PFSK-1 (cell line): ENCODE results near the gene F12.

ENCODE experiments used
- FOXP2 ChIP-seq: optimal IDR thresholded peaks from 2 replicates; pipeline ENCODE3; 2011; ENCODE audit warnings: borderline replicate concordance, control low read depth, inconsistent platforms; ENCODE audit not compliant: insufficient read depth; ENCODE audit errors: extremely low read length, extremely low read depth
- POLR2AphosphoS5 ChIP-seq: IDR thresholded peaks from 2 replicates; pipeline ENCODE4 v1.6.1; 2012; ENCODE audit warnings: low read depth, mild to moderate bottlenecking, control low read depth, low read length, moderate library complexity
- REST ChIP-seq, 2 experiments: IDR thresholded peaks; 2 replicates each; pipeline versions ENCODE4 v1.6.1 to v1.8.0; 2011 to 2012; ENCODE audit warnings: low read depth in 2 of 2, low read length in 2 of 2, control low read depth in 1 of 2, inconsistent platforms in 1 of 2, mild to moderate bottlenecking in 1 of 2, moderate library complexity in 1 of 2; ENCODE audit not compliant: insufficient read depth in 1 of 2
- SIN3A ChIP-seq: IDR thresholded peaks from 2 replicates; pipeline ENCODE4 v1.6.1; 2012; ENCODE audit warnings: mild to moderate bottlenecking, low read length, moderate library complexity, borderline replicate concordance; ENCODE audit not compliant: insufficient read depth
- TAF1 ChIP-seq: IDR thresholded peaks from 2 replicates; pipeline ENCODE4 v1.6.1; 2012; ENCODE audit warnings: low read length, control low read depth, borderline replicate concordance; ENCODE audit not compliant: insufficient read depth

F12 gene

GRCh38 chr5:177452688-177453638 is 43.6 kb upstream of the F12 start:
- TF ChIP-seq FOXP2 (no peak), REST (IDR thresholded peaks at IDR 0.05; ENCODE audit: insufficient read depth in 1 of 2, low read depth in 2 of 2, low read length in 2 of 2) (no peak), TAF1 (no peak), SIN3A (no peak), POLR2AphosphoS5 (no peak)

- no peak for TF ChIP-seq SIN3A
- TF ChIP-seq REST (IDR thresholded peaks at IDR 0.05; ENCODE audit: insufficient read depth in 1 of 2, low read depth in 2 of 2, low read length in 2 of 2), result no peak
These were observed 41.5 kb upstream of the F12 start for GRCh38 chr5:177450667-177451424.

GRCh38 chr5:177449140-177450061 is 40.0 kb upstream of the F12 start:
- TF ChIP-seq REST (IDR thresholded peaks at IDR 0.05; ENCODE audit: insufficient read depth in 1 of 2, low read depth in 2 of 2, low read length in 2 of 2) (no peak), POLR2AphosphoS5 (no peak)

GRCh38 chr5:177448244-177448950 is 39.0 kb upstream of the F12 start:
- no peak for TF ChIP-seq TAF1
- TF ChIP-seq SIN3A, result no peak
- no peak for TF ChIP-seq FOXP2
- TF ChIP-seq POLR2AphosphoS5, result no peak
- TF ChIP-seq REST (IDR thresholded peaks at IDR 0.05; ENCODE audit: insufficient read depth in 1 of 2, low read depth in 2 of 2, low read length in 2 of 2), result no peak
